GM12801 (cell line): ENCODE measurements around the gene ACVRL1.

Experiments
- CTCF ChIP-seq: IDR thresholded peaks from one replicate; pipeline ENCODE4 v1.5.1; 2011; ENCODE audit warnings: control low read depth; ENCODE audit not compliant: insufficient read length; ENCODE audit errors: extremely low read depth

The ACVRL1 gene

GRCh38 chr12:51923506-51924365 is 16.4 kb downstream of the ACVRL1 start:
- no peak for TF ChIP-seq CTCF

- no peak for TF ChIP-seq CTCF
Measured at GRCh38 chr12:51924551-51925319, 17.4 kb downstream of the ACVRL1 start.

GRCh38 chr12:51925346-51926063 is 18.2 kb downstream of the ACVRL1 start:
- TF ChIP-seq CTCF = no peak

GRCh38 chr12:51926064-51926632 is 18.8 kb downstream of the ACVRL1 start:
- TF ChIP-seq CTCF = no peak

- TF ChIP-seq CTCF = no peak
Measured at GRCh38 chr12:51926718-51927117, 19.4 kb downstream of the ACVRL1 start.

GRCh38 chr12:51932218-51933076 is 25.1 kb downstream of the ACVRL1 start:
- TF ChIP-seq CTCF = no peak
